ENCODE data around the gene FBXL14.
A peak's percentile ranks its signal among the peaks of the same experiment; 100 is the strongest.

The FBXL14 gene

DNA sequence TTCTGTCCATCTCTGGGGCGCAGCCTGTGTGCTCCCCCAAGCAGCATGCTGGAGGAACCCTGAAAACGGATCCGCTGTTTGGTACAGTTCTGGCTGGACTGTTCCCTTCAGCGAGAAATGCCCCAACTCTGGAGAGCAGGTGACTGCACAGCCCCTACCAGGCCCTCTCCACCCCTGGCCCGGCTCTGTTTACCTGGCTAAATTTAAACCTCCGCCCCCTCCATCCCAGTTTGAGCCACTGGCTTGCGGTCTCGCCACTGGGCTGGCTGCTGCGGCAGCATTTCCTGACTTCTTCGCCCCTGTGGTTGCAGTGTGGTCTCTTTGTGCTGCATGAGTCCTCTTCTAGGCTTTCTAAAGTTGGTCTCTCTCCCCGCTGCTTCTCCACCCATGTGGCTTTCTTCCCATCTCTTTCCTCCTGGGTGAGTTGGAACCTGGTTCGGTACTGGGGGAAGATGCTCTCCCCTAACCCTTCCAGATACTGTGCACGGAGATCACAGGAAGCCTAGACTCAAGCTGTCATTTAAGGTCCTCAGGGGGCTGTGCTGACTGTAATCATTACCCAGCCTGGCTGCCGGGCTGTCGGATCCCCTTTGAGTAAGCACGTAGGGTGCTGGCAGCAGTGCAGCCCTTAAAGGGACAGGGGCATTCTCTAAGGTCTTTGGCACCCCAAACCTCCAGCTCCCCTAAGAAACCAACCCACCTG is 60.6 kb downstream of the FBXL14 start:
- DNase-seq (ENCODE audit: low spot score) = no peak

DNA sequence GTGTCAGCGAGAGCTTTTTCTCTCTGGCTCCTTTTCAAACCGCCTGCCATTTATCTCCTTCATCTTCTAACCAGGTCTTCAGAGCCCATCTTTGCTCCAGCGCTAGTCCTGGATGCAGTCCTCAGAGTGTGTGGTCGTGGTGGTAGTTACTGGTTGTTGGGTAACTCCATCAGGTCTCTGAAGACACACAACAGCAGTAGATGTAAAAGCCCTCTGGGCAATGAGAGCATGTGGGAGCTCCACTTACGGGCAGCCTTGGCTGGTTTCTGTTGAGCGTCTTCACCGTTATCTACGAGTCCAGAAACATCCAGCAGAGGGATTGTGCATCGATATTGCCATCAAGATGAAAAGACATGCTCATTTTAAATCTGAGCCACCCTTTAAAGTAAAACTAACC is 61.2 kb downstream of the FBXL14 start:
- no peak for DNase-seq (ENCODE audit: low spot score)

DNA sequence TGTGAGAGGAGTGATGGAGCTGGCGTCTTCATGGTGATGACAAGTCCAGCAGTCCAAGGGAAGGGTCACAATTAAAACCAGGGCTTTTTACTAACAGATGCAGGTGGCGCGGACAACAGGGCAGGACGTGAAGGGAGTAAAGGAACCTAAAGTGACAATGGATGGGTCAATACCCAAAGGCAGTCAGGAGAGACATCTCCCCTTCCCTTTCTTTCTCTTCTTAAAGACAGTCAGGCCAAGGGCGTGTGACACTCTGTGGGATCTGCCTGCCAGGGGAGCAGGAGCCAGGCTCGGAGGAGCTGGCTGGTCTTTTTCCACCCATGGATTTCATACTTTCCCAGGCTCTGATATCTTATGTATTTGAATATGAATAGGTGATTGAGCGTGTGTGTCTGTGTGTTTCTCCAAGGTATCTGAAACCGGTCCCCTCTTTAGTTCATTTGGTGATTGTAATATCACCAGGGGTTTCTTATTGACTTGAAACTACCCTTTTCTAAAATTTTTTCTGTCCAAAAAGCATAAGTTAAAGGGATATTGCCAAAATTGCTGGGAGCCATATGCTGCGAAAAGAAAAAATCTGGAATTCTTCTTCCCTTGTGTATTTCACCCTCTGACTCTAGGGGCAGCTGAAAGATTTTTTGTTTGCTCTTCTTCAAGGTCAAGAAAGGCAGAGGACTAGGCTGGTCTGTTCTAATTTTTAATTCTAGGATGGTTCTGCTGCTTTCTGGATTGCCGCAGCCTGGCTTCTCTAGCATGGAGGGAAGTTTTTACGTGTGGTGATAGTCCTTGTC is 61.8 kb downstream of the FBXL14 start:
- no peak for DNase-seq (ENCODE audit: low spot score)

DNA sequence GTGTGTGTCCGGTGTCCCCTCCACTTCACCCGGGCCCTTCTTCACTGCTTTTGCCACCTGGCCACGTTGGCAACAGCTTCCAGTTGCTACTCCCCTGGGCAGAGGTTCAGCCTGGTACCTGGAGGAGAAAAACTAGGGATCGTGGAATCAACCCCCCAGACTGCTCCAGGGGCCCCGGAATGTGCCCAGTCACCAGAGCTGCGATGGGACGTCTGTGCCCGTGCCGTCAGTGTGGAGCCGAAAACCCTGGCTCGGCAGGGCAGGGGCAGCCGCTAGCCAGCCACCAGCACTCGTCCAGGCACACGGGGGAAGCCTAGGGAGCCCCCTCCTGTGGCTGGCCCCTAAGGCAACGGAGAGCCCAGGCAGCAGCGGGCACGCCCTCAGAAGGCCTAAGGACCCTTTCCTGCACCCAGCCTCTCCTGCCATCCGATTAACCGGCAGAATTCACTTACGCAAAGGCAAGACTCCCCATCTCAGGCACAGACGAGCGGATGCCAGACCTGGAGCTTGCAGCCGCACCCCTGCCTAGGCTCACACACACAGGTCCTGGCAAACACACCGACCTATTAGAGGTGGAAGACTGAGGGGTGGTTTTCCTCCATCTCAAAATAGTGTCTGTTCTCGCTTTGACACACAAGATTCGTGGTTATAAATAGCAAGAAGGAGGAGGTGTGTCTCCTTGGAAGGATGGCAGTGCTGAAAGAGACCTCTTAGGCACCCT is 62.6 kb downstream of the FBXL14 start:
- DNase-seq (ENCODE audit: low spot score) = no peak

DNA sequence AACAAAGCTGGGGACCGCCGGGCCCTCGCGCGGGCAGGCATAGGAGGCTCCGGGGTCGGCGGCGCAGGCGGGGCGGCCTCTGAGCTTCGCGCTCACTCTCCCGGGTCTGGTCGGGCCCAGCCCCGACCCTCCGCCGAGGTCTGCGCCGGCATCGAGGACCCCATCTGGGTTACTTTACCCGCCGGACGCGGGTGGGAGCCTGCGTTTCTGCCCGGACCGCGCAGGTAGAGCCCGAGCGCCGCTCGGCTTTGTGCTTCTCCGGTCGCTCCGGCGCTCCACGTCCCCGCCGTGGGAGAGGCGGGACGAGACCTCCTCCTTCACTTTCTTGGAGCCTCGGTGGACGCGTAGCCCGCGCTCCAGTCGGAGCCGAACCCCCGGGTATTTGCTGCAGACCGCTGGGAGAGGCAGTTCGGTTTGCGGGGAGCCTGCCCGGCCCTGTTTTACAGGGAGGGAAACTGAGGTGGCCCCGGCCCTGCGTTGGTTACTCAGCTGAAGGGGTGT is 63.2 kb downstream of the FBXL14 start:
- DNase-seq (ENCODE audit: low spot score) = no peak

DNA sequence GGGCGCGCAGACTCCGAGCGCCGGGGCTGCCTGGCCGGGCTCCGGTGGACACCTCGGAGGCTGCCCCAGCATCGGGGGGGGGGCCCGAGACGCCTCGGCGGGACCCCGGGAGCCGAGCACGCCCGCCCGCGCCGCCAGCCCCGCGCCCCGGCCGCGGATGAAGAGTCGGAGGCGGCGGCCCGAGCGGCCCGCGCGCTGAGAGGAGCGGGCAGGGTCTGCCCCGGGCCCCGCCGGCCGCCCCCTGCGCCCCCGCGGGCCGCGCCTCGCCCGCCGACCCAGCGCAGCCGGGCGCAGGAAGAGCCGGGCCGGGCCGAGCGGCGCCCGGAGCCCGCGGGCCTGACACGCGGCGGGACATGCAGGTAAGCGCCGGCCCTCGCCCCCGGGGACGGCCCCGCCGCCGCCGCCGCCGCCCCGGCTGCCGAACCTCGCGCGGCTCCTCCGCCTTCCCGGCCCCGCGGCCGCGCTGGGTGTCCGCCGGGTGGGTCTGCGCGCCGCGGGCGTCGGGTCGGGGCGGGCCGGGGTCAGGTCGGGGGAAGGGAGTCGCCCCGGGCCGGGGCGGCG is 63.7 kb downstream of the FBXL14 start:
- no peak for DNase-seq (ENCODE audit: low spot score)

DNA sequence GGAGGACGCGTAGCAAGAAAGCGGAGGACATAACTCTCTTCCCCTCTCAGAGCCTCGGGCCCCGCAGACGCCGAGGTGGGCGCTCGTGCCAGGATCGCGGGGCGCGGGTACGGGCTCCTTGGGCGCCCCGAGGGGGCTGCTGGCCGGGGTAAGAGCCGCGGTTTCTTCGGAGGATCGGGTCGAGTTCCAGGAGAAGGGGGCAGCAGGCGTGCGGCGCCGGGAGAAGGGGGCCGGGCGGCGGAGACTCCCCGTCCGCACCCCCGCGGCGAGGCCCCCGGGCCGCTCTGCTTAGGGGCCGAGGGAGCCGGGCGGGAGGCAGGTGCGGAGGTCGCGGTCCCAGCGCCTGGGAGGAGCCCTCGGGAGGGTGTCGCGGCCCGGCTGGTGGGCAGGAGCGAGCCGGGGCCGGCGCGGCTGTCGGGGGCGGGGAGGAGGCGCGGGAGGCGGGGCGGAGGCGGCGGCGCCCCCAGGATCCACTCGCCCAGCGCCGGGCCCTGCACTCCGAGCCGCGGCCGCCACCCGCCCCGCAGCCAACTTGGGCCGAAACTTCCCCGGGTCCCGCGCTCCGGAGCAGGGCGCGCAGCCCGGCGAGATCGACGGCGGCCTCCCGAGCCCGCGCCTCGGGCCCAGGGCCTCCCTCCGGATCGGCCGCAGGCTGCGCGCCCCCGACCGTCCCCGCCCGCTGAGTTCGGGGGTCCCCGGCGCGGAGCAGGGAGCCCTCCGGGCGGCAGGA is 64.4 kb downstream of the FBXL14 start:
- DNase-seq (ENCODE audit: low spot score) = peak; percentile 78

DNA sequence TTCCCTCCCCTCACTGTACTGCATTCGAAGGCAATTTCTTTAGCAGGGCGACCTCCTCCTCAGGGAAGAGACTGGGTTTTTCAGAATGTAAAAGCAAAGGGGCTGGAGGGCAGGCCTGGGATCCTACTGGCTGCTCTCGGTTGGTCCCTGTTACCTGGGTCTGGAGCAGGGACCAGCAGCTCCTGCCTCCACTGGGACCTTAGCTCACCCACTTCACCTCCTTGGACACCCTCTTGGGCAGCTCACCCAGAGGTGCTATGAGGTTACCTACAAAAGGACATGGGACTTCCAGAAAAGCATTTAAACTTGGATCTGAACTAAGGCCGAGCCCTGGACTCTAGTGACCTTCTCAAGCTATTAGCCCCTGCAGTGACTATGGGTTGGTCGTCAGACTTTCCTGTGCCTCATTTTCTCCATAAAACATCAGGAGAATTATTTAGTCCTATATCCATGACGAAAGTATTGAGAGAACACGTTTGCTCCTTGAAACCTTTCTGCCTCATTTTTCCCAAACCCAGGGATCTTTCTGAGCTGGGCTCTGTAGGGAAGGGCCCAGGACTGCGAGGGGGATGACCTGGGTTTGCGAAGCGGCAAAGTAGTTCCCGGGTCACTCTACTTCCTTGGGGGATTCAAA is 65.0 kb downstream of the FBXL14 start:
- no peak for DNase-seq (ENCODE audit: low spot score)

DNA sequence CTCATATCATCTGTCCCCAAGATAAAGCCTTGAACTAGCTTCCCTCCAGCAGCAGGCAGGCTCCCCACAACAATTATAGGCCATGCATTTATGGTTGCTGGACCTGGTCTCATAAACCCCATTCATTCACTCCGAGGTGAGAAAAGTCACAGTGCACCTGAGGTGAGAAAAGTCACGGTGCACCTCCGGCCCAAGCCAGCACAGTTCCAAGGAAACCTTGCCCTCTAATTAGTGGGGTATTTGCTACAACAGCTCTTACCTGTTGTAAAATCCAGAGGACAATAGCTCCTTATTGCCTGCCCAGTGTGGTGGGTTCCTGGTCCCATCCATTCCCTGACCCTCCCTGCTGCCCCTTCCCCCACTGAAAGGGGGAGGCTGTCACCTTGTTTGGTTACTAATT is 65.6 kb downstream of the FBXL14 start:
- DNase-seq (ENCODE audit: low spot score) = no peak

DNA sequence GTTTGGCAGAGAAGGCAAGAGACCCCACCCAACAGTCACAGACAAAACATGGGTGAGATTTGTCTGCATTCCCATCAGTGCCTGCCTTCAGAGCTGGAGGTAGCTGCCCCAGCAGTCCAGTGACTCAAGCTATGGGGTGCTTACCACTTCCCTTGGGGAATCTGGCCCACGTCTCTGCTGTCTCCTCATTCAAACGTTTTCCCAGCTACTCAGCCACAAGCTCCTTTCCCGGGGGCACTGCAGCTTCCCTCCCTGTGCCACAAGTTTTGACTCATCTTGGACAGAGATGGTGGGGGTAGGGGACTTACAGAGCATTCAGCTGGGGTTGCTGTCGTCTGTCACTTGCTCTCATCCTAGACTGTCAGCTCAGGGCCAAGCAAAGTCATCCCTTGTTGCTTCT is 66.6 kb downstream of the FBXL14 start:
- no peak for DNase-seq (ENCODE audit: low spot score)

DNA sequence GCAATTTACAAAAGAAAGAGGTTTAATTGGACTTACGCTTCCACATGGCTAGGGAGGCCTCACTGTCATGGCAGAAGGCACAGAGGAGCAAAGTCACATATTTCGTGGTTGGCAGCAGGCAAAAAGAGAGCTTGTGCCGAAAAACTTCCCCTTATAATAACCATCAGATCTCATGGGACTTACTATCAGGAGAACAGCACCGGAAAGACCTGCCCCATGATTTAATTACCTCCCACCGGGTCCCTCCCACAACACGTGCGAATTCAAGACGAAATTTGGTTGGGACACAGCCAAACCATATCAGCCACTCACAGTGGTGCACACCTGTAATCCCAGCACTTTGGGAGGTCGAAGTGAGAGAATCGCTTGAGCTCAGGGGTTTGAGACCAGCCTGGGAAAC is 68.5 kb downstream of the FBXL14 start:
- DNase-seq (ENCODE audit: low spot score) = no peak

DNA sequence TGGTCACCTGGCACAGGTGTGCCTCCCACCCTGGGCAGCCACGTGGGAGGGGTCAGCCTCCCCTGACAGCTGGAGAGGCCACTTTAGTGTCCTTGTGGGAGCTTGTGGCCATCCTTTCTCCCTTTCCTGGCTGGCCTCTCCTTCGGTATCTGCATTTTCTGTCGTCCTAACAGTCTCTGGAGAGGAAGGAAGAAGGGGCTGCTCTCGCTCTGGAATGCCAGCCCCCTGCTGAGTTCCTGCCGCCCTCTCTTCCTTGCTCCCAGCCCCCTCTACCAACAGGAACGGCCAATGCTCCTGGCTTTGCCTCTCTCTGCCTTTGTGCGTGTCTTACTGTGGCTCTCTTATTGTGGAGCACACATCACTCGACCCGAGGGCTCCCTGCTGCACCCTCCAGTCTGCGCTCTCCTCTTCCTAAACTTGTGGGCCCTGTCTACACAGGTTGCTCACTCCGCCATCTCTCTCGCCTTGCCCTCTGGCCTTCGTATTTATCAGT is 70.8 kb downstream of the FBXL14 start:
- no peak for DNase-seq (ENCODE audit: low spot score)

DNA sequence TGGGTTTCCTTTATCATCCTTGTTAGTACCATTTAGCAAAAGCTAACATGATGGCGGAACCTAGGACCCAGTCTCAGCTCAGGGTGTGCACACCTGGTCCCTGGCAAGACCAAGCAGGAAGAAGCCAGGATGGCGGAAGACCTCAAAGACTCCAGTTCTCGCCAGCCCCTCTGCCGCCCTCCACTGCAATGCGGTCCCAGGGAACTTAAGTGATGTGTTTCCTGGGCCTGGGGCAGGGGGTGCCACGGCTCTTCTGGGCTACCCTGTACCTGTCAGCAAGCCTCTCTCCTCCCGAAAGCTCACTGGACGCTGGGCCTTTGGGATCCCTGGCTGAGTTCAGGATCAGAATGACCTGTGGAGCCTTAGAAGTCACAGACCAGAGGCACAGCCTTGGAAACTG is 71.3 kb downstream of the FBXL14 start:
- no peak for DNase-seq (ENCODE audit: low spot score)

DNA sequence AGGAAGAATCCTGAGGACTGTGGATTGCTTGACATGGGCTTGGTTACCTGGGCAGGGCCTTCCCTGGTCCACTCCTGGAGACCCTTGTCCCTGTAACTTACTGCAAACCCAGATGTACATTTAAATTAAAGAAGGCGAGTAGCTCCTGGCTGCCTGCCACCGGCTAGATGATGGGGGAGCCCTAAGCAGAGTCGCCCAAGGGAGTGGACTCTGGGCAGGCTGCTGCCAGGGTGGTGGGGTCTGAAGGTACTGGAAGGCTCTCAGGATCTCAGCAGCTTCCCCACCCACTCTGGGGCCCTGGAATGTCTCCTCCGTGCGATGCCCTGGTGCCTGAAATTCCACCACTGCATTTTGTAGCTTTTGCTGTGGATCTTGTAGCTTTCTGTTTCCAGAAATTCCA is 74.7 kb downstream of the FBXL14 start:
- DNase-seq (ENCODE audit: low spot score) = peak; percentile 40

DNA sequence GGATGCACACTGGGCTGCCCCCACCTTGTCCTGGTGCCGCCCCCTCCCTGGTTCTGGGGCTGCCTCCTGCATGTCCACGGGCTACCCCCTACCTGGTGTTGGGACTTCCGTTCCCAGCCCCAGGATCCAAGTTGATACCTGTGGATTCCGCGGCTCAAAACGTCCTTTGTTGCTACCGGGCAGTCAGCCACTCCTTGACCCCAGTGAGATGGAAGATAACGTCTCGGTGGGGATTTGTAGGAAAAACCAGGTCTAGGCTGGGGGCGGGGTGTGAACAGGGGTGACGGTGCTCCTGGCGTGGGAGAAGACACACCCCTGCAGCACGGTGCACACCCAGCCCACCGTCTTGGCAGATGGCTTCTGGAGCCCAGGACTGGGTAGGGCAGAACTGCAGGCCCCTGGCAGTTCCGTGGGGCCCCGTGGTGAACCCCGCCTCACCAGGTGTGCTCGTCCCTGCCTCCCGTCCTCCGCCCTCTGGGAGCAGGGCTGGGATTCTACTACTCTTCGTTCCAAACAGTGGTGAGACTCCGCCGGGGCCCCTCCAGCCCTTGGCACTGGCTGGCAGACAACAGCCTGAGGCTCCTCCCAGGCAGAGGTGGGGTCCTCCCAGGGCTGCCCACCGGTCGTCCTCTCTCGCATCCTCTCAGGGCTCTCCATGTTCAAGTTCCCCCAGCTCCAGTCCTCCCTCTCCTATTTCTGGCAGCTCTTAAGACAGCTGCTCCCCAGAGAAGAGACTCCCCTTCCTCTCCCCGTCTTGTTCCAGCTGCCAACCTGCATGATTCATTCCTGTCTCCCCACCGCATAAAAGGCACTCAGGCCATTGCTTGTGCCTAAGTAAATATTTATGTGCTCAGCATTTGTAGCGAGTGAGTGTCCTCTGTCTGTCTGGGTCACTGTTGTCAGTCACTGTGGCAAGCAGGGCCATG is 75.5 kb downstream of the FBXL14 start:
- peak; percentile 56 for DNase-seq (ENCODE audit: low spot score)

DNA sequence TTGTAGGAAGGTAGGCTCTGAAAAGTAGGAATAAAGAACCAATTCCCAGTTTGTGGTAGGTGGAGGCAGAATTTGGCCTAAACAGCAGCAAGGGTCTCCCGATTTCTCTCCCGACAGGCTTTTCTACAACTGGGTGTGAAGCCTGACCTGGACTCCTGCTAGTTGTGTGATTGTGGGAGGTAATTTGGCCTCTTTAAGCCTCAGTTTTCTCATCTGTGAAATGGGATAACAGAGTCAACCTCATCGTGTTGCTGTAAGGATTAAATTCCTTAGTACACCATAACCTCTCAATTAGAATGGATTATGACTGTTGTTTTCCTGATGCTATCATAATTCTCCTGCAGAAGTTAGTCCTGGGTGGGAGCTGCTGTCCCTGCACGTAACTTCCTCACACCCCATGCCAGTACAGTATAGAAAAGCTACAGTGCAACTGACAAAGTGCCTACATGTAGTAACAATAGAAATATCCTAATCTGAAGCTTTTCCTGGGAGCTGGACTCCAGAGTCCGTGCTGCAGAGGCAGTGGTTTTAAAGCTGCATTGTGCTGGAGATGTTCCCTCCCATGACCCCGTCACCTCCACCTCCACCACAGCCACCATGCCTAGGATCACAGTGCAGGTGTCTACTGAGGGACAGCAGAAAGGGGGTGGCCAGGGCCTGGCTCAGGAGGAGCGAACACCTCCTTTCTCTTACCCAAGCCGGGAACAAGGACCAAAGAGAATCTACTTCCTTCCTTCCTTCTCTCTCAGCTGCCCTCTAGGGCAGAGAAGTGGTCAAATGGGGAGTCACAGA is 76.5 kb downstream of the FBXL14 start:
- DNase-seq (ENCODE audit: low spot score) = no peak

DNA sequence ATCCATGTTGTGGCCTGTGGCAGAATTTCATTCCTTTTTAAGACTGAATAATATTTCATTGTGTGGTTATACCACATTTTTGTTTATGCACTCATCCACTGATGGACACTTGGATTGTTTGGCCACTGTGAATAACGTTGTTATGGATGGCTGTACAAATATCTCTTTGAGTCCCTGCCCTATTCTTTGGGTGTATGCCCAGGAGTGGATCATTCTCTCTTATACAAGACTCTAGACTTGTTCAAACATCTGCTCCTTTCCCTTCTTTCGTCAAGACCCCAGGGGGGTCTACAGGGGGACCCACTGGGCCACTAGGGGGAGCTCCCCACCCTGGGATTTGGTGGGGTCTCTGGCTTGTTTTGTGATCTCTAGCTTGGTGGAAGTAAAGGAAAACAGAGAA is 77.4 kb downstream of the FBXL14 start:
- DNase-seq (ENCODE audit: low spot score) = peak; percentile 76

Data from ecto neural progenitor cell (in vitro differentiated cells).